Subcutaneous adipose tissue (tissue), 4 donors: Measurements from ENCODE around the gene HSD17B2. TPM values are rescaled to one million over a fixed set of nuclear protein-coding genes. Genes with fewer than 3 reads are reported as not detected.

Experiments used
- CTCF ChIP-seq: fragments of 450-650 bp; IDR thresholded peaks from one replicate; pipeline ENCODE4 v1.5.1; 2016; ENCODE audit warnings: low read depth, mild to moderate bottlenecking, control low read depth, antibody characterized with exemption, moderate library complexity
- total RNA-seq, 4 donors: library from RNA; depleted of rRNA; stranded (reverse); fragments of >200 nt; gene quantifications; one replicate each; pipeline ENCODE4 v1.1.0, GENCODE V29; 2016

The HSD17B2 gene
- total RNA-seq, 4 donors from 2014 or later = not detected

GRCh38 chr16:82043680-82044584 is 8.9 kb downstream of the HSD17B2 start:
- no peak for TF ChIP-seq CTCF

GRCh38 chr16:82044585-82044911 is 9.5 kb downstream of the HSD17B2 start:
- no peak for TF ChIP-seq CTCF

DNA sequence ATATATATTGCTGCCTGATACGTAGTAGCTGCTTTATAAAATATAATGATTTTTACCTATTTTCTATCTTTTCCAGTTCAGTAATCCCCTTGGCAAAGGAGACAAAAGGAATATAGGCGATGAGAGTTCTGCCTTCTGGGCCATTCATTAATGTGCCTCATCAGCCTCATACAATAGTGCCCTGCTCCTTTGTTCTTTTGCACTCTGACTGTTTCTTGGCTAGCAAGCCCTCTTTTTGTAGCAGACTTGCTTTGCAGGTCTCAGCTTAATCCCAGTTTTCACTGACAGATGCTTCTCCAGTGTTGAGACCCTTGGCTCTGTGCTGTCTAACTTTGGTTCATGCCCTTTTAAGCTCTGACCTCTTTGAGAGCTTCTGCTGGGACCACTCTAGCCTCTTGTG is 10.4 kb downstream of the HSD17B2 start:
- TF ChIP-seq CTCF = no peak

- no peak for TF ChIP-seq CTCF
These were observed 11.5 kb downstream of the HSD17B2 start for GRCh38 chr16:82046541-82046940.

GRCh38 chr16:82046941-82047340 is 11.9 kb downstream of the HSD17B2 start:
- no peak for TF ChIP-seq CTCF

- TF ChIP-seq CTCF = no peak
These were observed 12.3 kb downstream of the HSD17B2 start for GRCh38 chr16:82047374-82047773.

DNA sequence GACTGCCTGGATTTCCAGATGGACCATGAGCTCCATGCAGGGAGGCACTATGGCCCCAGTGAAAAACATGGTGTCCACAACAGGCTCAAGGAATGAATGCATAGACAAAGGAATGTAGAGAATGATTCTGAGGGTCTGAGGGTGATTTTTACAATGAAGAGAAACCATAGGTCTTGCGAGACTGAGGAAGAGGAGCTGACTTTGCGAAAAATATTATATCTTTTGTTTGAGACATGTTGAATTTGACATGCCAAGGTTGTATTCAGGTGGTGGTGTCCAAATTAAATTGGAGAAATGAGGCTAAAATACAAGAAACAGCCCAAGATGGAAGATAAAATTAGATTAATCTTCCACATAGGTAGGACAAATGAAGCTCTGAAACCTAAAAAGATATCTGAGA is 12.7 kb downstream of the HSD17B2 start:
- no peak for TF ChIP-seq CTCF
